Measurements from ENCODE around the gene UGT2B7.

Gene UGT2B7

DNA sequence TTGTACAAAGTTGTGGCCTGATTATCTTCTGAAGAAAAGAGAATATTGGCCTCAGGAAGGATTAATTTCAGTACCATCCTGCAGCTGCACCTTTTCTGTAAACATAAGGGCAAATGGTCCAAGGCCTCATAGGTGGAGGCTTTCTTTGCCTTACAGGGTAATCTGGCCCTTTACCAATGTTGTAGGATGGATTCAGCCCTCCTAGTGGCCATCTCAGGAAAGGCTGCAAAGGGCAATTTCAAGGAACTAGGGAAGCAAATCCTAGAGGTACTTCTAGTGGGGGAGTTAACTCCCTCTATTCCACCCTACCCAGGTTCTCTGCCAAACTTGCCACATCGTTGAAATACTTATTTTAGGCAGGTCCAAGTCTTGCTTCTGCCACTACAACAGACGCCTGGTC is 60.6 kb downstream of the UGT2B7 start:
- no peak for DNase-seq (ENCODE audit: low read depth)
